Neural progenitor cell (in vitro differentiated cells): ENCODE data around the gene JAM2. TPM values are rescaled to one million over a fixed set of nuclear protein-coding genes. Genes with fewer than 3 reads are reported as not detected.

Source experiments
- DNase-seq: peaks from one replicate; pipeline ENCODE4 v3.0.0-alpha.2; 2016; ENCODE audit warnings: low spot score
- H2AFZ ChIP-seq: fragments of 200-600 bp; sonication (generic); replicated peaks from 2 replicates; pipeline ENCODE4 v1.6.1; 2016; ENCODE audit warnings: antibody characterized with exemption
- H3F3A ChIP-seq: fragments of 200-600 bp; sonication (generic); 2 replicates; pipeline ENCODE4 v1.6.1; 2016; ENCODE audit warnings: antibody characterized with exemption, low read depth
- H3K27ac ChIP-seq: fragments of 200-600 bp; sonication (generic); 2 replicates; pipeline ENCODE4 v1.5.1; 2016; ENCODE audit warnings: mild to moderate bottlenecking
- H3K27me3 ChIP-seq: fragments of 200-600 bp; sonication (generic); 2 replicates; pipeline ENCODE4 v1.6.1; 2016; ENCODE audit warnings: mild to moderate bottlenecking, moderate library complexity
- H3K36me3 ChIP-seq: fragments of 200-600 bp; sonication (generic); 2 replicates; pipeline ENCODE4 v1.5.1; 2016
- H3K4me1 ChIP-seq: fragments of 200-600 bp; sonication (generic); 2 replicates; pipeline ENCODE4 v1.6.1; 2016; ENCODE audit warnings: mixed run types
- H3K4me2 ChIP-seq: fragments of 200-600 bp; sonication (generic); 2 replicates; pipeline ENCODE4 v1.6.1; 2016
- H3K4me3 ChIP-seq: fragments of 200-600 bp; sonication (generic); 2 replicates; pipeline ENCODE4 v1.5.1; 2016
- H3K79me2 ChIP-seq: fragments of 200-600 bp; sonication (generic); 2 replicates; pipeline ENCODE4 v1.6.1; 2016; ENCODE audit warnings: low read depth
- H3K9ac ChIP-seq: fragments of 200-600 bp; sonication (generic); 2 replicates; pipeline ENCODE4 v1.6.1; 2016
- H3K9me3 ChIP-seq: fragments of 200-600 bp; sonication (generic); 2 replicates; pipeline ENCODE4 v1.5.1; 2016; ENCODE audit warnings: low read depth
- H4K20me1 ChIP-seq: fragments of 200-600 bp; sonication (generic); 2 replicates; pipeline ENCODE4 v1.6.1; 2016; ENCODE audit warnings: low read depth
- H3K27ac Mint-ChIP-seq: 3 replicates; pipeline ENCODE4 v1.8.0; 2021; ENCODE audit warnings: mixed read lengths
- H3K27me3 Mint-ChIP-seq: 2 replicates; pipeline ENCODE4 v1.8.0; 2022; ENCODE audit warnings: low read depth, mild to moderate bottlenecking, inconsistent platforms, moderate library complexity, mixed read lengths; ENCODE audit not compliant: insufficient read depth
- H3K36me3 Mint-ChIP-seq: 3 replicates; pipeline ENCODE4 v1.8.0; 2021; ENCODE audit warnings: mixed read lengths
- H3K4me1 Mint-ChIP-seq: 3 replicates; pipeline ENCODE4 v1.8.0; 2021; ENCODE audit warnings: mixed read lengths
- H3K4me3 Mint-ChIP-seq: 3 replicates; pipeline ENCODE4 v1.8.0; 2021; ENCODE audit warnings: mild to moderate bottlenecking, moderate library complexity, mixed read lengths
- H3K9me3 Mint-ChIP-seq: 3 replicates; pipeline ENCODE4 v1.8.0; 2020; ENCODE audit warnings: mixed read lengths
- CTCF ChIP-seq: fragments of 200-600 bp; sonication (generic); IDR thresholded peaks from 2 replicates; pipeline ENCODE4 v1.5.1; 2017; ENCODE audit warnings: antibody characterized with exemption, mild to moderate bottlenecking
- EZH2 ChIP-seq: fragments of 200-600 bp; sonication (generic); IDR thresholded peaks from 2 replicates; pipeline ENCODE4 v1.6.1; 2017; ENCODE audit warnings: antibody characterized with exemption, mild to moderate bottlenecking, moderate library complexity
- EZH2phosphoT487 ChIP-seq: fragments of 200-600 bp; sonication (generic); IDR thresholded peaks from 2 replicates; pipeline ENCODE4 v1.6.1; 2017; ENCODE audit warnings: antibody characterized with exemption
- total RNA-seq: library from RNA; depleted of rRNA; stranded (reverse); fragments of >200 nt; gene quantifications from 2 replicates; pipeline ENCODE4 v1.2.3, GENCODE V29; 2015; ENCODE audit warnings: low replicate concordance

JAM2 gene
- total RNA-seq, 1 donor from 2014 or later, result 1.9 TPM

GRCh38 chr21:25759573-25759972 lies 120.5 kb downstream of the JAM2 start:
- H3K27me3 ChIP-seq, result no peaks in the 10 kb centered on the region
- H3K79me2 ChIP-seq, result no peaks in the 10 kb centered on the region
- TF ChIP-seq EZH2, result no peak
- no peak for TF ChIP-seq CTCF
- no peak for TF ChIP-seq EZH2phosphoT487
- no peaks in the 10 kb centered on the region for H4K20me1 ChIP-seq
- Mint-ChIP-seq H3K36me3 (peaks cover 14% of the 10 kb centered on the region), H3K4me1 (no peaks in the 10 kb centered on the region), H3K27ac (no peak overlapping the region), H3K27me3 (no peaks in the 10 kb centered on the region), H3K4me3 (no peak overlapping the region), H3K9me3 (no peaks in the 10 kb centered on the region)
- DNase-seq, result no peak
- H3K4me1 ChIP-seq, result no peaks in the 10 kb centered on the region
- H3K4me2 ChIP-seq, result no peak overlapping the region
- no peak overlapping the region for H2AFZ ChIP-seq
- no peaks in the 10 kb centered on the region for H3F3A ChIP-seq
- H3K27ac ChIP-seq, result no peak overlapping the region
- H3K9ac ChIP-seq, result no peak overlapping the region
- peaks cover 11% of the 10 kb centered on the region for H3K36me3 ChIP-seq
- no peaks in the 10 kb centered on the region for H3K9me3 ChIP-seq
- H3K4me3 ChIP-seq, result no peak overlapping the region

- peaks cover 14% of the 10 kb centered on the region for H3K36me3 Mint-ChIP-seq
- Histone ChIP-seq H4K20me1 (no peaks in the 10 kb centered on the region), H3K36me3 (peaks cover 16% of the 10 kb centered on the region), H3K4me1 (no peaks in the 10 kb centered on the region), H3K9me3 (no peaks in the 10 kb centered on the region), H3K4me2 (no peak overlapping the region), H2AFZ (no peak overlapping the region), H3K9ac (no peak overlapping the region), H3K27ac (no peak overlapping the region), H3K4me3 (no peak overlapping the region), H3K79me2 (no peaks in the 10 kb centered on the region), H3K27me3 (no peaks in the 10 kb centered on the region), H3F3A (no peaks in the 10 kb centered on the region)
- H3K9me3 Mint-ChIP-seq, result no peaks in the 10 kb centered on the region
- H3K4me3 Mint-ChIP-seq, result no peak overlapping the region
- DNase-seq, result no peak
- H3K4me1 Mint-ChIP-seq, result no peaks in the 10 kb centered on the region
- H3K27me3 Mint-ChIP-seq, result no peaks in the 10 kb centered on the region
- no peak for TF ChIP-seq EZH2phosphoT487
- TF ChIP-seq EZH2, result no peak
- TF ChIP-seq CTCF, result no peak
- H3K27ac Mint-ChIP-seq, result no peak overlapping the region
These were observed 121.0 kb downstream of the JAM2 start for GRCh38 chr21:25760061-25760460.

- Histone ChIP-seq H3F3A (no peaks in the 10 kb centered on the region), H3K36me3 (peaks cover 22% of the 10 kb centered on the region), H3K4me1 (no peaks in the 10 kb centered on the region), H4K20me1 (no peaks in the 10 kb centered on the region), H2AFZ (no peak overlapping the region), H3K9ac (no peak overlapping the region), H3K4me3 (no peak overlapping the region), H3K9me3 (no peaks in the 10 kb centered on the region), H3K4me2 (no peak overlapping the region), H3K79me2 (no peaks in the 10 kb centered on the region), H3K27ac (no peak overlapping the region), H3K27me3 (no peaks in the 10 kb centered on the region)
- no peak overlapping the region for H3K4me3 Mint-ChIP-seq
- peaks cover 14% of the 10 kb centered on the region for H3K36me3 Mint-ChIP-seq
- H3K27me3 Mint-ChIP-seq, result no peaks in the 10 kb centered on the region
- no peak overlapping the region for H3K27ac Mint-ChIP-seq
- H3K4me1 Mint-ChIP-seq, result no peaks in the 10 kb centered on the region
- no peaks in the 10 kb centered on the region for H3K9me3 Mint-ChIP-seq
- no peak for DNase-seq
- TF ChIP-seq CTCF (no peak), EZH2phosphoT487 (no peak), EZH2 (no peak)
These were observed 121.6 kb downstream of the JAM2 start for GRCh38 chr21:25760677-25761076.

GRCh38 chr21:25764065-25764464 lies 125.0 kb downstream of the JAM2 start:
- no peak for TF ChIP-seq EZH2
- TF ChIP-seq EZH2phosphoT487, result no peak
- no peak for TF ChIP-seq CTCF
- Histone ChIP-seq H3K79me2 (no peaks in the 10 kb centered on the region), H4K20me1 (no peaks in the 10 kb centered on the region), H3K4me3 (no peak overlapping the region), H3K36me3 (peaks cover 31% of the 10 kb centered on the region), H2AFZ (no peak overlapping the region), H3K27me3 (no peaks in the 10 kb centered on the region), H3K9me3 (no peaks in the 10 kb centered on the region), H3K4me2 (no peak overlapping the region), H3K9ac (no peak overlapping the region), H3F3A (peaks cover 7% of the 10 kb centered on the region), H3K27ac (no peak overlapping the region), H3K4me1 (no peaks in the 10 kb centered on the region)
- Mint-ChIP-seq H3K4me1 (peaks cover 5% of the 10 kb centered on the region), H3K4me3 (no peak overlapping the region), H3K9me3 (no peaks in the 10 kb centered on the region), H3K27ac (no peak overlapping the region), H3K36me3 (peaks cover 8% of the 10 kb centered on the region), H3K27me3 (no peaks in the 10 kb centered on the region)
- no peak for DNase-seq
